ENCODE measurements around the gene ABCA1.

DNA sequence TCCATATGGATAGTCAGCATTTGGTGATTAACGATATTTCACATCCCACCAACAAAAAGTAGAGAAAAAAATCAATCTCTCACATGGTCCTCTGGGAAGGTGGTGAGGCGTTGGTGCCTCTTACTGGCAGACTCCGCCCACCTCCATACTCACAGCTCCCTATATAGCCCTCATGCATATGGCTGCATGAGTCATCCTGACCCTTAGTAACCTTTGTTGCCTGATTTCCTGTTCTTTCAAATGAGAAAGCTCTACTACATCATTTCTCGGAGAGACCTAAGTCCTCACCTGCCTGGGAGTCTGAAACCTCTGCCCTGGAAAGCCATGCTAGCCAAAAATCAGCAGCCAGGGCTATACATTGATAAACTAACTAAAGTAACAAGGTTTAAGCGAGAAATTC lies 33.3 kb upstream of the ABCA1 start:
- TF ChIP-seq, protein P1, sequence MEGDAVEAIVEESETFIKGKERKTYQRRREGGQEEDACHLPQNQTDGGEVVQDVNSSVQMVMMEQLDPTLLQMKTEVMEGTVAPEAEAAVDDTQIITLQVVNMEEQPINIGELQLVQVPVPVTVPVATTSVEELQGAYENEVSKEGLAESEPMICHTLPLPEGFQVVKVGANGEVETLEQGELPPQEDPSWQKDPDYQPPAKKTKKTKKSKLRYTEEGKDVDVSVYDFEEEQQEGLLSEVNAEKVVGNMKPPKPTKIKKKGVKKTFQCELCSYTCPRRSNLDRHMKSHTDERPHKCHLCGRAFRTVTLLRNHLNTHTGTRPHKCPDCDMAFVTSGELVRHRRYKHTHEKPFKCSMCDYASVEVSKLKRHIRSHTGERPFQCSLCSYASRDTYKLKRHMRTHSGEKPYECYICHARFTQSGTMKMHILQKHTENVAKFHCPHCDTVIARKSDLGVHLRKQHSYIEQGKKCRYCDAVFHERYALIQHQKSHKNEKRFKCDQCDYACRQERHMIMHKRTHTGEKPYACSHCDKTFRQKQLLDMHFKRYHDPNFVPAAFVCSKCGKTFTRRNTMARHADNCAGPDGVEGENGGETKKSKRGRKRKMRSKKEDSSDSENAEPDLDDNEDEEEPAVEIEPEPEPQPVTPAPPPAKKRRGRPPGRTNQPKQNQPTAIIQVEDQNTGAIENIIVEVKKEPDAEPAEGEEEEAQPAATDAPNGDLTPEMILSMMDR (IDR thresholded peaks at IDR 0.05): no peak
- TF ChIP-seq POLR2A (IDR thresholded peaks at IDR 0.05): no peak

Data from vagina (tissue), 2 donors.